SK-N-SH treated with all-trans-retinoic acid at 6 μM for 48 hours (cell line): ENCODE data around the gene MVB12B.

Source experiments
- BACH2 ChIP-seq: fragments of 250-450 bp; sonication (Bioruptor Pico); IDR thresholded peaks from 2 replicates; pipeline ENCODE4 v1.9.0; 2021; ENCODE audit warnings: mild to moderate bottlenecking, borderline replicate concordance
- ESRRG ChIP-seq: fragments of 250-450 bp; sonication (Bioruptor Pico); IDR thresholded peaks from 2 replicates; pipeline ENCODE4 v1.6.1; 2021; ENCODE audit warnings: mild to moderate bottlenecking
- PPARA ChIP-seq: fragments of 250-450 bp; sonication (Bioruptor Pico); IDR thresholded peaks from 2 replicates; pipeline ENCODE4 v1.5.0; 2020; ENCODE audit warnings: mild to moderate bottlenecking, borderline replicate concordance
- ZFP30 ChIP-seq: fragments of 450-650 bp; formaldehyde crosslinking; IDR thresholded peaks from 2 replicates; pipeline ENCODE4 v1.5.0; 2022; ENCODE audit warnings: mild to moderate bottlenecking, moderate library complexity
- ZNF565 ChIP-seq: fragments of 450-650 bp; formaldehyde crosslinking; conservative IDR thresholded peaks from 2 replicates; pipeline ENCODE4 v1.5.0; 2020; ENCODE audit warnings: low read depth, mild to moderate bottlenecking, moderate library complexity
- ZNF70 ChIP-seq: fragments of 450-650 bp; formaldehyde crosslinking; IDR thresholded peaks from 2 replicates; pipeline ENCODE4 v1.5.0; 2020; ENCODE audit warnings: mild to moderate bottlenecking, moderate library complexity
- ZNF8 ChIP-seq: fragments of 450-650 bp; formaldehyde crosslinking; IDR thresholded peaks from 2 replicates; pipeline ENCODE4 v1.5.0; 2020; ENCODE audit warnings: mild to moderate bottlenecking, moderate library complexity
- TF ChIP-seq, protein P1 (sequence below): fragments of 250-450 bp; sonication (Bioruptor Pico); IDR thresholded peaks from 2 replicates; pipeline ENCODE4 v1.5.1; 2020; ENCODE audit warnings: low read depth, mild to moderate bottlenecking, moderate library complexity
- TF ChIP-seq, protein P2 (sequence below): fragments of 250-450 bp; sonication (Bioruptor Pico); IDR thresholded peaks from 2 replicates; pipeline ENCODE4 v1.5.1; 2021; ENCODE audit warnings: mild to moderate bottlenecking, moderate library complexity

DNA sequence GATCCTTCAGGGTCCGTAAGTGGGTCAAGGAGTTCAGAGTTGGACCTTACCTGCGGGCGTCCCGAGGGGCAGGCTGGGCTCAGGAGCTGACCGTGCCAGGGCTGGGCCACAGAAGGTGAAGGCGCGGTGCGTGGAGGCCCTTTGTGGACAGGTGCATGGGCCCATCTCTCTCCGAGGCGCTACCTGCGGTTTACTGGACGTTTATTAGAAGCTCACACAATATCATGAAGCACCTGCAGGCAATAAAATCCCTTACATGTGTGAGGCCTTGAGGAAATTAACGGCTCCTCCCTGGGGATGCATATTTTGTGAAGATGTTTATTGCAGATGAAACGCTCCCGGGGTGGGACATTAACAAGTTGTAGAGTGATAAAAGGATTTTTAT is 207.3 kb downstream of the MVB12B start:
- TF ChIP-seq ESRRG (CRISPR knock-in tag): no peak
- TF ChIP-seq, protein P1, sequence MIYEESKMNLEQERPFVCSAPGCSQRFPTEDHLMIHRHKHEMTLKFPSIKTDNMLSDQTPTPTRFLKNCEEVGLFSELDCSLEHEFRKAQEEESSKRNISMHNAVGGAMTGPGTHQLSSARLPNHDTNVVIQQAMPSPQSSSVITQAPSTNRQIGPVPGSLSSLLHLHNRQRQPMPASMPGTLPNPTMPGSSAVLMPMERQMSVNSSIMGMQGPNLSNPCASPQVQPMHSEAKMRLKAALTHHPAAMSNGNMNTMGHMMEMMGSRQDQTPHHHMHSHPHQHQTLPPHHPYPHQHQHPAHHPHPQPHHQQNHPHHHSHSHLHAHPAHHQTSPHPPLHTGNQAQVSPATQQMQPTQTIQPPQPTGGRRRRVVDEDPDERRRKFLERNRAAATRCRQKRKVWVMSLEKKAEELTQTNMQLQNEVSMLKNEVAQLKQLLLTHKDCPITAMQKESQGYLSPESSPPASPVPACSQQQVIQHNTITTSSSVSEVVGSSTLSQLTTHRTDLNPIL (CRISPR knock-in tag): no peak
- no peak for TF ChIP-seq ZNF565 (CRISPR knock-in tag)
- TF ChIP-seq ZNF8 (CRISPR knock-in tag): no peak
- TF ChIP-seq, protein P2, sequence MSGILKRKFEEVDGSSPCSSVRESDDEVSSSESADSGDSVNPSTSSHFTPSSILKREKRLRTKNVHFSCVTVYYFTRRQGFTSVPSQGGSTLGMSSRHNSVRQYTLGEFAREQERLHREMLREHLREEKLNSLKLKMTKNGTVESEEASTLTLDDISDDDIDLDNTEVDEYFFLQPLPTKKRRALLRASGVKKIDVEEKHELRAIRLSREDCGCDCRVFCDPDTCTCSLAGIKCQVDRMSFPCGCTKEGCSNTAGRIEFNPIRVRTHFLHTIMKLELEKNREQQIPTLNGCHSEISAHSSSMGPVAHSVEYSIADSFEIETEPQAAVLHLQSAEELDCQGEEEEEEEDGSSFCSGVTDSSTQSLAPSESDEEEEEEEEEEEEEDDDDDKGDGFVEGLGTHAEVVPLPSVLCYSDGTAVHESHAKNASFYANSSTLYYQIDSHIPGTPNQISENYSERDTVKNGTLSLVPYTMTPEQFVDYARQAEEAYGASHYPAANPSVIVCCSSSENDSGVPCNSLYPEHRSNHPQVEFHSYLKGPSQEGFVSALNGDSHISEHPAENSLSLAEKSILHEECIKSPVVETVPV: no peak
- TF ChIP-seq BACH2: no peak
- TF ChIP-seq PPARA (CRISPR knock-in tag): no peak
- no peak for TF ChIP-seq ZNF70 (CRISPR knock-in tag)
- no peak for TF ChIP-seq ZFP30
